GM19238 (cell line): ENCODE measurements around the gene DLGAP4.

Experiments
- DNase-seq: peaks from one replicate; pipeline ENCODE4 v3.0.0; 2011; ENCODE audit warnings: low spot score; ENCODE audit not compliant: insufficient read length

Gene DLGAP4

DNA sequence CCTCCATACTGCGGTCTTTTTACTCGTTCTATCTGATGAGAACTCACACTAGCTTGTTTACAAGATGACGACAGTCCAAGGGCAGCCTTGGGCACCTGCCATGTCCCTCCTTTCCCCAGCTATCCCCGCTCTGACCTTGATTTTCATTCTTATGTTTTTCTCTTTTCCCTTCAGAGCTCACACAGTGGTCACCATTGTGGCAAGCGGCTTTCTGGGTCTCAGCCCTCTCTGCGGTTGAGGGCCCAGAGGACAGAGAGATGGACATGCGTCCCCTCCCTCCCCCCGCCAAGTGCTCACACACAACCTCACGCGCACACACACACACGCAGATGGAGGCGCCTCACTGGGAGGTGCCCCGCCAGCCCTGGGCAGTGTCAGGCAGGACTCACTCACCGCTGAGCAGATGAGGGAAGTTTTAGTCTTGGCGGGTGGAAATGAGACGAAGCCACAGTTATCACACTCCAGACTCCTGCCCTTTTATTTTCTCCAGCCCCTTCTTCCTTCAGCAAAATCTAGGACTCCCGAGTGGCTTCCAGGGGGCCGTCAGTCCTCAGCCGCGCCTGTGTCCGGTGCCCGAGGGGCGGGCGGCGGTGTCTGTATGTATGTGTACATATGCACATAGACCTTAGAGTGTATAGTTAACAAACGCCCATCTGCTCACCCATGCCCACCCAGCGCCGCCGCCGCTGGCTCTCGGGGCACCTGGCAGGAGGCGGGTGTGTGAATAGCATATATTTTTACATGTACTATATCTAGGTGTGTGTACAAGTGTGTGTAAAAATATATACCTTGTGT, 221.4 kb downstream of the DLGAP4 start:
- no peak for DNase-seq

DNA sequence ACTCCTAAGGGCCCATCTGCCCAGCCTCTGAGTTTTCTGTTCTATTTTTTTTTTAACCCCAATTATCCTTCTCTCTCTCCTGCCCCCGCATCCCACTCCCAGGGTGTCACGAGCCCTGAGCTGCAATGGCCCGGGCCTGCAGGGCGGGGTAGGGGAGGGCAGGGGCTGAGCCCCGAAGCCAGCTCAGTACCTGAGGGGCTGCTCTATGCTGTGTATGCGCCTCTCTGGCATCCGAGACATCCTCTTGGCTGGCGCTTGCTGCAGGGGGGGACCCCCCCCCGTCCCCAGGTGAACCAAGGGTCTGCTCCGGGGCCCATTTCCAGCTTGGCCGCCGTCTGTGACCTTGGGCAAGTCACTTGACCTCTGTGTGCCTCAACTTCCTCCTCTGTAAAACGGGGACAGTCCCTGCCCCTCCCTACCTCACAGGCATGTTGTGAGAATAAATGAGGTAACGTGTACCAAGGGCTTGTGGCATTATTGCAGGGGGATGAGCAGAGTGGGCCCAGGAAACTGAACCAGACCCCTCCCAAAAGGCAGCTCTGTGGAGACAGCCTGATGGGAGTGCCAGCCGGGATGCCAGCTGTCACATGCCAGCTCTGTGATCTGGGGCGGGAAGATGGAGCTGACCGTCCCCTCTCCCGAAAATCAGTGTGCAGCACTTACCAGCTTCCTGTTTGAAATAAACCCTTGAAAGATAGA, 222.2 kb downstream of the DLGAP4 start:
- no peak for DNase-seq

DNA sequence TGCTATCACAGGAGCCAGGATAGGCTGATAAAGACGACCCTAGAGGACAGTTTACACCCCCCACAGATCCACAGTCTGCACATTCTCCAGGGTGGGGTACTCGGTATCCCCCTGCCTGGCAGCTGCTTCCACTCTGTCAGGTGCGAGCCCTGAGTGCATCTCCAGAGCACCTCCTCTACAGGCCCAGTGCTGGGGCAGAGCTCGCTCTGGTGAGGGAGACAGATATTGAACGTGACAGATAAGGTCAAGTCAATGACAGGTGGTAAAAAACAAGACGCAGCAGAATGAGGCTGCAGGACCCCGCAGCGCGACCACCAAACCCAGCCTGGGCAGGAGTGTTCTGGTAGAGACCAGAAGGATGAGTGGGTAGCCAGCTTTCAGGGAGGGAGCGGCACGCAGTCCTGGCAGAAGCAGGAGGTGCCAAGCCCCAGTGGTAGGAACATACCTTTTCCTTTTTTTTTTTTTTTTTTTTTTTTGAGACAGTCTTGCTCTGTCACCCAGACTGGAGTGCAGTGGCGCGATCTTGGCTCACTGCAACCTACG, 222.8 kb downstream of the DLGAP4 start:
- no peak for DNase-seq

GRCh38 chr20:36532388-36532787, 226.2 kb downstream of the DLGAP4 start:
- DNase-seq, result no peak

DNA sequence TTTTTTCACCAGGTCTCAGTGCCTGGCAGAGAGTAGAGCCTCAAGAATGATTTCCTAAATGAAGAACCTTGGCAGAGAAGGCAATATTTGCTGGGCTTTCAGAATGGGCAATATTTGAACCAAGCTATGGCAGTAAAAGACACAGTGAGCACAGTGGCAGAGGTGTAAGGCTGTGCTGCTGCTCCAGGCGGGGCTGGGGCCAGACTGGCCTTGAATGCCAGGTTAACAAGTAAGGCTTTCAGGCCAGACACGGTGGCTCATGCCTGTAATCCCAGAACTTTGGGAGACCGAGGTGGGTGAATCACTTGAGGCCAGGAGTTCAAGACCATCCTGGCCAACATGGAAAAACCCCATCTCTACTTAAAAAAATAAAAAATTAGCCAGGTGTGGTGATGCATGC, 226.7 kb downstream of the DLGAP4 start:
- DNase-seq, result no peak

GRCh38 chr20:36538026-36538722, 232.0 kb downstream of the DLGAP4 start:
- no peak for DNase-seq

GRCh38 chr20:36540551-36541211, 234.5 kb downstream of the DLGAP4 start:
- no peak for DNase-seq

DNA sequence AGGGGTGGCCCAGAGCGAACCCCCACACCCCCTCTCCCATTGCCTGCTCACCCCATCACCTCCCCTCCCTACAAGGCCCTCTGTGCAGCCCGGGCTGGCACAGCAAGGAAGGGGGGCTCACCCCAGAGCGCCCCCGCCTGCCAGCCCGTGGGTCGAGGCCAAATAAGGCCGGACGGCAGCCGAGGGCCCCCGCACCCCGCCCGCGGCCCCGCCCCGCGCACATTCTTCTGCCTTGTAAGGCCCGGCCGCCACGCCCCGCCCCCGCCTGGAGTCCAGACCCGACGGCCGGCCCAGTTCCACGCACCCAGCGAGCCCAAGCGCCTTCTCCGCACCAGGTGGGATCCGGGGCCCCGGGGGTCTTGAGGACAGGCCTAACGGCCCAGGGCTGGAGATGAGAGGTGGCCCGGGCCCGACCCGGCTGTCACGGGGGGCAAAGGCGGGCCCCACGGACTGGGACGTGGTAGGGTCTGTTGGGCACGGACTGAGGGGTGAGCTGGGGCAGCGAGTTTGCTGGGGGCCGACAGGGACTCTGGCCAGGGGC, 235.2 kb downstream of the DLGAP4 start, which contains the start of gene MYL9:
MYL9 (plus strand) TSS at position 293 of the 541 bp plus-strand sequence. CDS start 3,366 bp downstream, outside the sequence.
- no peak for DNase-seq

GRCh38 chr20:36541768-36542488, 235.8 kb downstream of the DLGAP4 start:
- DNase-seq, result no peak

DNA sequence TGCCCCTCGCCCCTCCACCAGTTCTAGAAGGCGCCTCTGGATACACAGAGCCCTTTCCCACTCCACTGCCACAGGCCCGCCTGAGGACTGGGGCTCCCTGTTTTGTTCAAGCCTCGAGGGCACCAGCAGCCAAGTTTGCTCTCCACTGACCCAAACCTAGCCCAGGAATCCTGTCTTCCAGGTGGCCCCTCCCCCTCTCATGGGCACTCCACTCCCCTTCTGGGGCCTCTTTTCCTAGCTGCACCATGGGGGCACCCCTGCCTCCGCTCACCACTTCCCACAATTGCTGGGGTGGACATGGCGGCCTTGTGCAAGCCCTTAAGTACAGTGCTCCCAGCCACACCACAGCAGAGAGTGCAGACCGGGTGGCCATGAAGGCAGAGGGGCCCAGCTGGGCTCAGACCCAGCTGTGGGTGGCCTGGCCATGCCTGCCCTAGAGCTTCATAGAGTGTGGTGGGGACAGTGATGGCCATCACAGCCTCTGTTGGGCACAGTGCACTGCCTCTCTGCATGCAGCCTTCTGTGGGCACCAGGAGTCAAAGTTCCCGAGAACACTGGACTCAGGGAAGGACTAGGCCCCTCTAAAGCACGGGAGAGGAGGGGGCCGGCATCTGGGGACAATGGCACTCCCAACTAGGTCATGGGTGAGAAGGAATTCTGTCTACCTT, 236.5 kb downstream of the DLGAP4 start:
- DNase-seq, result no peak

DNA sequence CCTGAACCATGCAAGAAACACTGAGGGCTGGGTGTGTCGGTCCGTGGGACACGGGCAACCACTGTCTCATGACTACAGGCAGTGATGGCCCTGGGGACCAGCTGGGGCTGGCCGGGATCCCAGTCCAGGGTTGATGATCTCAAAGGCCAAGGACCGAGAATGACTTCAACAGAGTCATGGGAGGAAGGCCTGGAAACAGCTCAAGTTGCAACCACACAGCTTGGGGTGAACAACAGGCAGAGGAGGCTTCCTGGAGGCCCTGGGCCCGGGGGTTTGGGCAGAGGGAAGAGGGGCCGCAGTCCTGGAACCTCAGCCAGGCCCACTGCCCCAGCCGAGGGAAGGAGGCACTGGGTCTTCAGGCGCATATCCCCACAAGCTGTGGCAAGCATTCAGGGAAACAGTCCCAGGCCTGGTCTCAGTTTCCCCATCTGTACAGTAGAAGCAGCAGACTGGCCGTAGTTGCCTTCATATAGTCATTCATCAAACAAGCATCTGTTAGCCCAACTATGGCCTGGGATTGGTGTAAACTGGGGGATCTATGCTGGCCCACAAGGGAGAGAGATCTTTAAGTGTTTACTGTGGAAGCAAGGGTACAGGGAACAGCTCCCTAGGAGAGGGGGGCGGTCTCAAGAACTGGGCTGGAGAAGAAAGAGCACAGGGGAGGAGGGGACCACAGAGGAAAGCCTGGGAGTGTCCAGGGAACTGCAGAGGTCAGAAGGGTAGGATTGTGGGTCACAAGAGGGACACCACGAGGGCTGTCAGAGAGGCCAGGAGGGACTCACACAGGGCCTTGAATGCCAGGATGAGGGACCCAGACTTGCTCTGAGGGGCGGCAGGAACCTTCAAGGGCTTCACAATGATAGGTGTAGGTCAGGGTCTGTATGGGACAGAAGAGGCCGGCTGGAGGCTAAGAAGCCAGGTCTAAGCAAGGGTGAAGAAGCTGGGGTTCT, 237.3 kb downstream of the DLGAP4 start:
- DNase-seq, result no peak

GRCh38 chr20:36544134-36545018, 238.2 kb downstream of the DLGAP4 start:
- no peak for DNase-seq

GRCh38 chr20:36546111-36546736, 240.1 kb downstream of the DLGAP4 start:
- no peak for DNase-seq

DNA sequence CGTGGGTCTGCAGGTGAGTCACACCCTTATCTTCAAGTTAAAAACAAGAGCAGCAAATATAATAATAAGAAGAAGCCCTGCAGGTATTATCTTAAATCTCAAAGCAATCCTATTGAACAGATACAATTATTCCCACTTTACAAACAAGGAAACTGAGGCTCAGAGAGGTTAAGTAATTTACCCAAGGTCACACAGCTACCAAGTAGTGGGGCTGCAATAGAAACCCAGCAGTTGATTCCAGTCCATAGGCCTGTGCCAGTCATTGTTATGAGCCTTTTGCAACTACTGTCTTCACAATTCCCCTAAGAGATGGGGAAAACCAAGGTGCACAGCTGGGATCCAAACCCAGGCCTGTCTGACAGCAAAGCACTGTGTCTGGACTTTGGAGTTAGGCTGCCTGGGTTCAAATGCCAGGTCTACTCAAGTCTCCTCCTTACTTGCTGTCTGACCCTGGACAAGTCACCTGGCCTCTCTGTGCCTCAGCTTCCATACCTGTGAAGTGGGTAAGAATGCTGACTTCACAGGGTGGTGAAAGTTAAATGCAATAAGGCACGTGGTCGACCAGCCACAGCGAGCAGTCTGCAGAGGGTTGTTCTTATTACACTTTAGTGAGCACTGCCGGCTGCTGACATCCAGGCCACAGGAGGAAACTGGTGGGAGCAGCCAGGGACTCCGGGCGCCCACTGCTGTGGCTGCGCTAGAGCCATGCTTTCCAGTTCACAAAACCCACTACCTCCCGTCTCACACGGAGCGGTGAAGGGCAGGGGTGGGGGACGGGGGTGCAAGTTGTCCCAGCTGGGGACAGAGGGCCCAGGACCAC, 241.3 kb downstream of the DLGAP4 start:
- no peak for DNase-seq

- no peak for DNase-seq
Measured at GRCh38 chr20:36548006-36548315, 241.8 kb downstream of the DLGAP4 start.
